Activated T-cell treated with anti-CD3 and anti-CD28 coated beads, Interleukin-2, amount 50 U/mL, for 4 hours (primary cell): Measurements from ENCODE around the gene GRIN2A. TPM values are rescaled to one million over a fixed set of nuclear protein-coding genes. Genes with fewer than 3 reads are reported as not detected.

Experiments used
- ATAC-seq, 2 donors: fragments of 200-7000 bp; cut with Tn5 transposase; one replicate each; pipeline ENCODE4 v1.10.0; 2021
- DNase-seq: peaks from one replicate; pipeline ENCODE4 v3.0.0-alpha.2; 2020
- H3K27me3 Mint-ChIP-seq: one replicate; pipeline ENCODE4 v1.8.0; 2021; ENCODE audit warnings: low read depth, mixed read lengths
- H3K36me3 Mint-ChIP-seq: one replicate; pipeline ENCODE4 v1.8.0; 2022; ENCODE audit warnings: mixed read lengths; ENCODE audit not compliant: insufficient read depth
- H3K4me1 Mint-ChIP-seq: one replicate; pipeline ENCODE4 v1.8.0; 2021; ENCODE audit warnings: low read depth, mixed read lengths
- H3K4me3 Mint-ChIP-seq: one replicate; pipeline ENCODE4 v1.8.0; 2021; ENCODE audit warnings: mild to moderate bottlenecking, moderate library complexity, mixed read lengths
- H3K9me3 Mint-ChIP-seq: one replicate; pipeline ENCODE4 v1.8.0; 2021; ENCODE audit warnings: mixed read lengths
- total RNA-seq, 3 donors: library from RNA; stranded (reverse); gene quantifications; one replicate each; pipeline ENCODE4 v1.2.1, GENCODE V29; 2021

The GRIN2A gene
- total RNA-seq, 3 donors from 2014 or later, result not detected

DNA sequence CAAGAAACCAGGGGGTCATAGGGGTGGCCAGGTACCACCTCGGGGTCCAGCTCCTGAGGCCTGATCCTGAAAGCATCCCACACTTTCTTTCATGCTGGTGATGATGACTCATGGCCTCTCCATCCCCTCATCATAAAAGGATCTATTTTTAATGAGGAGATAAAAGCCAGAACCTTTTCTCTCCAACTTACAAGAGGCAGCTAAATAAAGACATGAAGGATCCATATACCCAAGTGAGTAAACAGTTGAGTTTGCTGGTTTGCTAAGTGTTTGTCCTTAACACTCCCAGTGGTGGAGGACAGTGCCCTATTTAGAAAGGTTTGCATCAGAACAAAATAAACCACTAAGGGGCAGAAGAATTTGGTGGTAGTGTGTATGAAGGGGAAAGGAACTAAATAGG, 383.8 kb downstream of the GRIN2A start:
- Mint-ChIP-seq H3K4me1 (no peaks in the 10 kb centered on the region), H3K36me3 (no peaks in the 10 kb centered on the region), H3K27me3 (no peaks in the 10 kb centered on the region), H3K4me3 (no peak overlapping the region), H3K9me3 (peaks cover 12% of the 10 kb centered on the region)
- DNase-seq (no peak), ATAC-seq (no peak)

DNA sequence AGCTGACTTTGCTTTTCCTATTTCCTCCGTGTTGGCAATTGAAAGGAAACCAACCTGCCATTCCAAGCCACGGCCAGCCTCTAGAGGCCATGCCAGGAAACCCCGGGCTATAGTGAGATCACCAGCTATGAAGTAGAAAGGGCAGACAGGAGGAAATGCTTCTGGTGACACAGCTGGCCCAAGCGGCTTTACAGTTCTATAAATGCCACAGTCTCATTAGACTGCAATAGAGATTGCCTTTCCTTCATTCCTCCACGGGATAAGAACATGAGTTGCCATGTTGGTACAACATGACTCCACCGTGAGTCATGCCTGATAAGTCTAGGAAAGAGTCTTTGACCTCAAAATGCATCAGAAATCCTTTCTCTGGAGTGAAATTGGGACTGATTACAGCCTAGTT, 384.9 kb downstream of the GRIN2A start:
- Mint-ChIP-seq H3K27me3 (no peaks in the 10 kb centered on the region), H3K9me3 (peaks cover 12% of the 10 kb centered on the region), H3K4me1 (no peaks in the 10 kb centered on the region), H3K4me3 (no peak overlapping the region), H3K36me3 (no peaks in the 10 kb centered on the region)
- no peak for ATAC-seq
- no peak for DNase-seq

DNA sequence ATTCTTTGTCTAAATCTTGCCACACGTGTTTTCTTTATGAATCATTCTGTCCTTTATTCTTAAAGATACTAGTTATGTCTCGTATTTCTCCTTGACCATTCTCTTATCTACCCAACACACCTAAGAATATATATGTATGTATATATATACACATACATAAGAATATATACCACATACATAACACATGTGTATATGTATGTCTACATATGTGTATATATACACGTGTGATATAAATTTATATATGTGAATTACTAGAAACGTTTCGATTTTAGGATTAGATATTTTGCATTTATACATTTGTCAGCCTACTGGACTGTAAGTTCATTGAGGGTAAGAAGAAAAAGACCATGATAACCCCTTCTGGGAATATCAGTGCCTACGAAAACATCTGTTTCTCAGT, 388.6 kb downstream of the GRIN2A start:
- no peaks in the 10 kb centered on the region for H3K36me3 Mint-ChIP-seq
- no peaks in the 10 kb centered on the region for H3K4me1 Mint-ChIP-seq
- no peaks in the 10 kb centered on the region for H3K27me3 Mint-ChIP-seq
- H3K9me3 Mint-ChIP-seq, result peaks cover 7% of the 10 kb centered on the region
- ATAC-seq, result no peak
- H3K4me3 Mint-ChIP-seq, result no peak overlapping the region
- DNase-seq, result no peak

DNA sequence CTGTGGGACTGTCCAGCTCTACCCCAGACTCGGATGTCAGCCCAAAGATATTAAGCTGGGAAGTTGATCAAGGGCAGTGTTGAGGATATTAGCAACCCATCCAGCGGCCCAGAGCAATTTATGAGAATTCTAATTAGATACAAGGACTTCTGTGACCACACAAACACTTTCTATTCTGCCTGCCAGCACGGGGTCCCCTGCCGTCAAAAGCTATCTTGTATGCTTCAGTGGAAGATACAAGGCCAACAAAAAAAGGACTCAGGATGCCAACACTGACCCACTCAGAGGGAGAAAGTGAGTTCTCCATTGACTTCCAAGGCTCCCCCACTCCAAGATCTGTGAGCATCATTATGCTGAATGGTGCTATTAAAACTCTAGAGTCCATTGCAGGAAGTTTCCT, 390.7 kb downstream of the GRIN2A start:
- DNase-seq, result no peak
- Mint-ChIP-seq H3K9me3 (peaks cover 7% of the 10 kb centered on the region), H3K4me1 (no peaks in the 10 kb centered on the region), H3K27me3 (no peaks in the 10 kb centered on the region), H3K4me3 (no peak overlapping the region), H3K36me3 (no peaks in the 10 kb centered on the region)
- ATAC-seq, result no peak

DNA sequence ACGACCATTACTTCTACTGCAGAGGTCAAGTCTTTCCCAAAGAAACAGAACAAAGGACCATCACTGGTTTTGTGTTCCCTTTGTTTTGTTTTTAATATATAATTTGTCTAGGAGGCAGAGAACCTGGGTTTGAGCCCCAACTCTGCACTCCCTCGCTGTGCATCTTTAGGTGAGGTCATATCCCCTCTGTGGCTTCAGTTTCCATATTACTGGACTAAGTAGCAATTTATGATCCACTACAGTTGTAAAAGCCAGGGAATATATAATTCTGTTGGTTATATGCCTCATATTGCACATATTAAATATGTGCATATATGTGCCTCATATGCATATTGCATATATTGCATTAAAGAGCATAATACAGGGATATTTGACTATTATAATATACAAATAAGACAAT, 392.0 kb downstream of the GRIN2A start:
- no peaks in the 10 kb centered on the region for H3K36me3 Mint-ChIP-seq
- DNase-seq (no peak), ATAC-seq (no peak)
- H3K4me3 Mint-ChIP-seq, result no peak overlapping the region
- no peaks in the 10 kb centered on the region for H3K27me3 Mint-ChIP-seq
- peaks cover 7% of the 10 kb centered on the region for H3K9me3 Mint-ChIP-seq
- no peaks in the 10 kb centered on the region for H3K4me1 Mint-ChIP-seq

DNA sequence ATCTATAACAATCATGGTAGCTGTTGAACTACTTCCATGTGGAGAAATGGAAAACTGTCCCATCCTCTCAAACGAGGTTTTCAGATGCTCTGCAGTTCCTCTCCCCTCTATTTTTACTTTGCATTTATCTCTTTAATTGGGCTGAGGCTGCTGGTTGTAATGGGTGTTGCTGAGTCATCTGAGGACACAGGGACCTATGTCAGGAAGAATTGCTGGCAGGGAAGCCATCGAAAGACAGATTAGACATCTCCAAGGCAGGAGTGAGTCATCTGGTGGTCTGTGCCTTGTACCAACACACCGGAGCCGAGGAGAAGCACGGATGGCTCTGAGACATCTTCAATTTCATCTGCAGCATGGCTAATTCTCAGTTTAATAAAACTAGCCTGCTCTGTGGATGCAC, 394.5 kb downstream of the GRIN2A start:
- ATAC-seq (no peak), DNase-seq (no peak)
- Mint-ChIP-seq H3K27me3 (no peaks in the 10 kb centered on the region), H3K4me1 (no peaks in the 10 kb centered on the region), H3K4me3 (no peak overlapping the region), H3K9me3 (no peaks in the 10 kb centered on the region), H3K36me3 (no peaks in the 10 kb centered on the region)

DNA sequence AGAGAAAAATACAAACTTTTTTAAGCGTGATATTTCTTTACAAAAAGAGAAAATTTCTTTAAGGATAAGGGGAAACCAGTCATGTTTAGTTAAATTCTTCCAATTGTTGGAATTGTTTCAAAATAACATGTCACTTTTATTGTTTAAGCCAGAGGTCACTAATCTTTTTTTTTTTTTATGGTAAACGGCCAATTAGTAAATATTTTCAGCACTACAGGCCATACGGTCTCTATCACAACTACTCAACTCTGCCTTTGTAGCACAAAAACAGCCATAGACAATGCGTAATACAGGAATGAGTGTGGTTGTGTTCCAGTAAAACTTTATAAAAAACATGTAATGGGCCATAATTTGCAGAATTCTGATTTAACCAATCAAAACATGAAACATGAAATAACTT, 401.4 kb downstream of the GRIN2A start:
- Mint-ChIP-seq H3K9me3 (no peaks in the 10 kb centered on the region), H3K4me3 (no peak overlapping the region), H3K27me3 (no peaks in the 10 kb centered on the region), H3K36me3 (no peaks in the 10 kb centered on the region), H3K4me1 (no peaks in the 10 kb centered on the region)
- ATAC-seq (no peak), DNase-seq (no peak)

DNA sequence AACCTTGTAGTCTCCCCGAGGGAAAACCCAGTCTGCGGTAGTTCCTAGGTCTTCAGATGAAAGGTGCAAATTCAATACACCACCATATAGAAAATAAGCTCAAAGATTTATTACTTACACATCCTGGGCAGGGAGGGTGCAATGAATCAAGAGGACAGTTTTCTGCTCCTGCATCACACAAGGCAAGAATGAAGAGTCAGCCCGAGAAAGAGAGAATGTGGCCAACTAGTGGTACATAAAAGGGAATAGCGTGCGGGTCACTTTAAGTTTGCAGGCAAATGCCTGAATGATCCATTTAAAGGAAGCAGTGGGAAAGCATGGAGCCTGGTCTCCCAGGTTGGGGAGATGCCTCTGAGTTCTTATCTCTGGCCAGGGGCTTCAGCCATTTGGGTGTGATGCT, 403.4 kb downstream of the GRIN2A start:
- Mint-ChIP-seq H3K36me3 (no peaks in the 10 kb centered on the region), H3K4me3 (no peak overlapping the region), H3K4me1 (no peaks in the 10 kb centered on the region), H3K27me3 (no peaks in the 10 kb centered on the region), H3K9me3 (no peaks in the 10 kb centered on the region)
- no peak for DNase-seq
- ATAC-seq, result no peak

DNA sequence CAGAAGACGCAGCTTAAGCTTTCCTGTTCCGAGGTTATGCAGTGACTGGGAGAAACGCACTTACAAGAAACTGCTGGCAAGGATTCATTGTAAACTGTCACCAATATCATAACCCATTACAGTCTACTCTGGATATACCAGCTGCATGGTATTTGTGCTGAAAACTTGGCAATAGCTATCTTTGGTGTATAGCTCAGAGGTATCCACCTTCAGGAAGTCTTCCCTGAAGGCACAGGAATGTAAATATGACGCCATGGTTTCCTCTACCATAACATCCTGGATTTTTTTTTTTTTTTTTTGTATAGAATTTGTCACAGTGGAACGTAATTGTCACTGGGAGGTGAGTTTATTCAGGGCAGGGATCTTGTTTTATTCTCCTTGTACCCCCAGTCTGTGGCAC, 406.2 kb downstream of the GRIN2A start:
- no peaks in the 10 kb centered on the region for H3K36me3 Mint-ChIP-seq
- peaks cover 3% of the 10 kb centered on the region for H3K9me3 Mint-ChIP-seq
- no peak overlapping the region for H3K4me3 Mint-ChIP-seq
- H3K4me1 Mint-ChIP-seq, result no peaks in the 10 kb centered on the region
- H3K27me3 Mint-ChIP-seq, result peaks cover 2% of the 10 kb centered on the region
- no peak for ATAC-seq
- no peak for DNase-seq

DNA sequence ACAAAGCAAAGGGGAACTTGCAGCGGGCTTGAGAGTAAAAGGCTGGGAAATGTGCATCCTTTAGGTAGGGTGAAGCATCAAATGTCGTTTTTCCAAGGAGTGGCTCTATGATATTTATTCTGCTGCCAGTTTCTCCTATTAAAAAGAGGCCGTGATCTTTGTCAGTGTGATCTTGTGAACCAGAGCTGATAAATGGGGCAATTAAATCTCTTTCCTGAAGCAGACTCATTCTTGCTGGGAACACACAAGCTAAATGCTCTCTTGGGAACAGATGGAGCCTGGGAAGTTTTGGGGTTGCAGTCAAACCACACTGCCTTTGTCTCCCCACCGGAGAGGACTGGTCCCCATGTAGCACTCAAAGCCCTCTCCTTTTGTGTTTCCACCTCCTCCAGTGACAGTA, 408.9 kb downstream of the GRIN2A start:
- Mint-ChIP-seq H3K4me3 (no peak overlapping the region), H3K9me3 (peaks cover 3% of the 10 kb centered on the region), H3K27me3 (peaks cover 2% of the 10 kb centered on the region), H3K36me3 (no peaks in the 10 kb centered on the region), H3K4me1 (no peaks in the 10 kb centered on the region)
- DNase-seq (no peak), ATAC-seq (no peak)

DNA sequence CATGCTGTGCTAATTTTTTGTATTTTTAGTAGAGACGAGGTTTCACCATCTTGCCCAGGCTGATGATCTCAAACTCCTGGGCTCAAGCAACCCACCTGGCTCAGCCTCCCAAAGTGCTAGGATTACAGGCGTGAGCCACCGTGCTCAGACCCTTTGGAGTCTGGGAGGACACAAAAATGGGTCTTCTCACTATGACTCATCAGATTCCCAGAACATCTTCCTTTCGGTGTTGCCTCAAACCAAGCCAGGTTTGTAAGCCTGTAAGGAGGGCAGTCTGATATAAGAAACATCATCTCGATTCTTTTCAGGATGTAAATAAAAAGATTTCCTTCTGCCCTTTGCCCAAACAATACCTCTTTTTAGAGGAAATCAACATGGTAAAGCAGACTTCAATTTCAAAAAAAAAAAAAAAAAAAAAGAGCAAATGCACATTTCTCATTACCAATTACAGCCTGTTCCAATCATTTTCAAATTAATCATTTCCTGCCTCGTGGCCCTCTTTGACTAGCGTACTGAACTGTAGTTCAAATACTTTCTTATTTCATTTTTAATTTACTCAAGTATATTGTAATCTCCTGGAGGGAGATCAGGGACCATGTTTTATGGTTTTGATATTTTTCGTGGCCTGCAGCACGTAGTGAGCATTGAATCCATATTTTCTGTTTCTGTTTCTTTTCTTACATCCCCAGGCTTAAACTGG, 409.6 kb downstream of the GRIN2A start:
- Mint-ChIP-seq H3K4me3 (no peak overlapping the region), H3K4me1 (no peaks in the 10 kb centered on the region), H3K9me3 (peaks cover 3% of the 10 kb centered on the region), H3K36me3 (no peaks in the 10 kb centered on the region), H3K27me3 (peaks cover 2% of the 10 kb centered on the region)
- DNase-seq (no peak), ATAC-seq (no peak)

DNA sequence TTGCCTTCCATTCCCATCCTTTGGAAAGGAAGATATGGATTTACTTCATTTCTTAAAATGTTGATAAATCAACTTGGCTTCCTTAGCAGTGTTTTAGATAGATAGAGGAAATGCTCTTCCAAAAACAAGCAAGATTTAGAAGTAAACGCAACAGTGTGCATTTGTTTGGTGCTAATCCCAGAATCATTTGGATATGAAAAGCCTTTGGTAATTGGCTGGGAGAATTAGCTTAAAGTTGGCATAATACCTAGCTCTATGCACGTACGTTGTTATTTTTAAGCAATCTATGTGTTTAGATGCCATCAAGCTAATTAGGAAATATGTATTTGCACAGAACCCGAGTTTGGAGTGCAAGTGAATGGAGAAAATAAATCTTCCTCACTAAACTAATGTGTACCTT, 415.3 kb downstream of the GRIN2A start:
- ATAC-seq, result no peak

DNA sequence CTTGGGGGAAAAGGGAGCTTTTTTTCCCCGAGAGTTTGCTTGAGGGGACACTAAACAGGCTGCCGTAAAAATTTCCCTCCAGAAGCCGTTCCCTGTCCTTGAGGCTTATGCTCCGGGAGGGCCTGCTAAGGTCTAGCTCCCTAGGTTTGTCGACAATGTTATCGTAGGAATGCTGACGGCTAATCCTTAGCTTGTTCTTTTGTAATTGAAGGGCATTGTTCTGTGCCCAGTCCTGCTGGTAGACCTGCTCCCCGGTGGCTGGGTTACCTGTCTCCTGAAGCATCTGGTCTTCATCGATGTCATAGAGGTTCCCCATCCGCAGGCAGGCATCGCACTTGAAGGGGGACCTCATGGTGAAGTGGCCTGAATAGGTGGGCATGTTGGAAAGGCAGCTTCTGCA, 418.7 kb downstream of the GRIN2A start:
- no peak overlapping the region for H3K4me3 Mint-ChIP-seq
- H3K27me3 Mint-ChIP-seq, result no peaks in the 10 kb centered on the region
- peaks cover 2% of the 10 kb centered on the region for H3K9me3 Mint-ChIP-seq
- H3K36me3 Mint-ChIP-seq, result no peaks in the 10 kb centered on the region
- H3K4me1 Mint-ChIP-seq, result no peaks in the 10 kb centered on the region
- DNase-seq (no peak), ATAC-seq (no peak)

More for the DNA sequence above, 415.3 kb downstream of the GRIN2A start:
- peaks cover 2% of the 10 kb centered on the region for H3K9me3 Mint-ChIP-seq
- H3K4me3 Mint-ChIP-seq, result no peak overlapping the region
- H3K27me3 Mint-ChIP-seq, result no peaks in the 10 kb centered on the region
- H3K36me3 Mint-ChIP-seq, result no peaks in the 10 kb centered on the region
- H3K4me1 Mint-ChIP-seq, result no peaks in the 10 kb centered on the region
- DNase-seq, result no peak

DNA sequence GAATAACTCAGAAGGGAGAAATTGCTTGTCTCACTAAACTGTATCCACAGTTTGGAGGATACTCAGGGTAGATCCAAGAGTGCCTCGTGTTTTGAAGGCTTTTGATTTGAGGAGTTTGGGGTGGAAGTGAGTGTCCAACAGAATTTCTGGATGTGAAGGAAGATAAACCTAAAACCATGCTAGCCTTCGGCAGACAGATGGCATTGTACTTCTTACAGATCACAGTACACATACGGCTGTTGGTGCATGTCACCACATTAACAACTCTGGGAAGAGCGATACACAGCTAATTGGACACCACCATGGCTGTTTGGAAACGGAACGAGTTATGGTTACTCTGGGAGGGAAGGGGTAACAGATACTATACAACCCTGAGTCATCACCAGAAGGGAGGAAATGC, 420.4 kb downstream of the GRIN2A start:
- Mint-ChIP-seq H3K4me3 (no peak overlapping the region), H3K4me1 (no peaks in the 10 kb centered on the region), H3K27me3 (no peaks in the 10 kb centered on the region), H3K9me3 (no peaks in the 10 kb centered on the region), H3K36me3 (no peaks in the 10 kb centered on the region)
- no peak for DNase-seq
- no peak for ATAC-seq

DNA sequence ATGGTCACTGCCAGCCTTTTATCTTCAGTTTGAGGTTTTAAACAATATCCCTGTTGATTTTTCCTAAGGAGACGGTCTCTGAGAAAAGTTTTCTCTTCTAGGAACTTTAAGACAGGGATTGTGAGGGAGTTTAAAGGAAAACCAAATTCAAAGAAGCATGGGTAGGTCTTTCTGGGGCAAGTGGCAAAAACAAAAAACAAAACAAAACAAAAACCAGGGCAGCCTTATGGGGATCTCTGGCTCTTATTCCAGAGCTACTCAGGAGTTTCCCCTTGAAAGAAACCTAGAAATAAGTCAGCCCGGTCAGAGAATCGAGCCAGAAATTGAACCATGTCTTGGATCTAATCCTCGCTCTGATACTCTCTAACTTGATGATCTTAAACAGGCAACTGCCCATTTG, 424.5 kb downstream of the GRIN2A start:
- H3K4me1 Mint-ChIP-seq, result no peaks in the 10 kb centered on the region
- H3K4me3 Mint-ChIP-seq, result no peak overlapping the region
- no peaks in the 10 kb centered on the region for H3K9me3 Mint-ChIP-seq
- no peaks in the 10 kb centered on the region for H3K27me3 Mint-ChIP-seq
- DNase-seq (no peak), ATAC-seq (no peak)
- no peaks in the 10 kb centered on the region for H3K36me3 Mint-ChIP-seq

DNA sequence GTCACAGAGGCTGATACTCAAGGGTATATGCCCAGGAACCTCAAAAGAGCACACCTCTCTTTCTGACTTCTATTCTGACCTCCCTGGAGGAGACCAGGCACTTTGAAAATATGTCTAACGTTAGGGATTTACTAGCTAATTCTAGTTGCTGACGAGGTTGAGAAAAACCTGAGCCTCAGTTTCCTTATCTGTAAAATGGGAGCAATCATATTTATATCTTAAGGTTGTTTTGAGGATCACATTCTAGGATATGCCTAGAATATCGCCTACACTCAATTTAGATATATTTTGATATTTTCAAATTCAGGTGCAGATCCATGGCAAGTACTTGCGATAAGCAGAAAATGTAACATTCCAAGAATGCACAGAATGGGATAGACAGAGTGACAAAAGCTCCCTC, 425.8 kb downstream of the GRIN2A start:
- Mint-ChIP-seq H3K4me3 (no peak overlapping the region), H3K36me3 (no peaks in the 10 kb centered on the region), H3K4me1 (no peaks in the 10 kb centered on the region), H3K27me3 (no peaks in the 10 kb centered on the region), H3K9me3 (peaks cover 4% of the 10 kb centered on the region)
- no peak for ATAC-seq
- DNase-seq, result no peak
